ENCODE data around the gene TRAPPC8. TPM values are rescaled to one million over a fixed set of nuclear protein-coding genes. Genes with fewer than 3 reads are reported as not detected.
"Not testable (repeated sequence)": the region's sequence is repeated elsewhere in the genome, so short reads cannot be mapped to it uniquely, and the experiment has no call there.

The TRAPPC8 gene
- total RNA-seq, 8 experiments from 2014 or later: 16.9 to 35.4 (median 24.1) TPM

GRCh38 chr18:31970617-31971016 lies 27.7 kb upstream of the TRAPPC8 start:
- Histone ChIP-seq H3K4me1 (replicated peaks in 1 of 2) (no peaks in the 10 kb centered on the region), H3K27ac (no peak overlapping the region), H3K4me3 (no peak overlapping the region)
- in situ Hi-C loops (cut with MboI; ENCODE audit: low pct_unique_long_range_greater_than_20kb in 2 of 9, low sequenced_read_pairs in 9 of 9, unreplicated experiment in 9 of 9): loop anchor here in 2 of 9 experiments (25.0 kb wide), 2 partner anchors 233 to 408 kb away; no protein-coding TSS in a partner anchor
- peak in 3 of 8 experiments; percentile 32 to 46 (median 39) for ATAC-seq (replicated peaks in 6 of 8)
- WGBS, 10 experiments: 17 to 80% (median 68%) methylated on average over 1 to 3 of the region's 3 CpGs; no CpG with 5 or more reads in 4 of the 10 experiments

- Histone ChIP-seq H3K4me1 (replicated peaks in 1 of 2) (no peaks in the 10 kb centered on the region), H3K27ac (no peak overlapping the region), H3K4me3 (no peak overlapping the region)
- WGBS, 10 experiments: 9 to 96% (median 68%) methylated on average over 1 to 5 of the region's 5 CpGs; no CpG with 5 or more reads in 2 of the 10 experiments
- no peak for ATAC-seq (replicated peaks in 6 of 8)
- in situ Hi-C loops (cut with MboI; ENCODE audit: low pct_unique_long_range_greater_than_20kb in 2 of 9, low sequenced_read_pairs in 9 of 9, unreplicated experiment in 9 of 9): loop anchor here in 2 of 9 experiments (25.0 kb wide), 2 partner anchors 228 to 403 kb away; no protein-coding TSS in a partner anchor
Measured at GRCh38 chr18:31965316-31965970, 22.5 kb upstream of the TRAPPC8 start.

DNA sequence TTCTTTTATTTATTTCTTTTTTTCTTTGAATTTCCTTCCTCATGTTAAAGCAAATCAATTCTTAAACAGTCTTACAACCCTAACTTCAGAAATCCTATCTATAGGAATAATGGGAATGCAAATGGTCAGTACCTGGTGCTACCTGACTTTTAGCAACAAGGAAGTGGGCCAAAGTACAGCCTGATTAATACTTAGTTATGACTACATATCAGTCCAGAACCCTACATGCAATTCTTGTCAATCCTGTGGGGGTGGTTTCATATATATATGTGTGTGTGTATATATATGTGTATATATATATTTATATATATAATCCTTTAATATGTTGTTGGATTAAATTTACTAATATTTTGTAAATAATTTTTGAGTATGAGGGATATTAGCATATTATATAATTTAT lies 14.8 kb upstream of the TRAPPC8 start:
- in situ Hi-C loops (cut with MboI; ENCODE audit: low pct_unique_long_range_greater_than_20kb in 2 of 9, low sequenced_read_pairs in 9 of 9, unreplicated experiment in 9 of 9): loop anchor here in 2 of 9 experiments (25.0 kb wide), 2 partner anchors 220 to 395 kb away; no protein-coding TSS in a partner anchor
- H3K4me1 ChIP-seq (replicated peaks in 1 of 2): no peaks in the 10 kb centered on the region
- ATAC-seq (replicated peaks in 6 of 8): no peak
- no peak overlapping the region for H3K4me3 ChIP-seq
- no peak overlapping the region for H3K27ac ChIP-seq

DNA sequence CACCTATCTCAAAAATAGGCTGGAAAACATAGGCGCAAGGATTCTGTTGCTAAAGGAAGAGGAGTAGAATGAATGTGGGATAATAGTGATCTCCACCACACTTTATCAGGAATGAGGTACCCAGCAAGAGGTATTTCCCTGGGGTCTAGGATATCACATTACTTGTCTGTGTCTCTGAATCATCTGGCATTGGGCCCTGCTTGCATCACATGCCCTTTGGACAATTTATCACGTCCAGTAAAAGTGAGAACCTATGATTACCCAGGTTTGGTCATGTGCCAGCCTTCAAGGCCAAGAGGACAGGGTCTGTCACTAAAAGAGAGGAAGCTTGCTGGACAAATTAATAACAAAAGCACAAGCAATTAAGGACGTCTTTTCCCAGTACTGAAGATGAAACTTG lies 11.4 kb upstream of the TRAPPC8 start:
- Histone ChIP-seq H3K4me1 (replicated peaks in 1 of 2) (no peaks in the 10 kb centered on the region), H3K27ac (no peak overlapping the region), H3K4me3 (no peak overlapping the region)
- peak in 5 of 8 experiments; percentile 32 to 63 (median 50) for ATAC-seq (replicated peaks in 6 of 8)
- in situ Hi-C loops (cut with MboI; ENCODE audit: low pct_unique_long_range_greater_than_20kb in 2 of 9, low sequenced_read_pairs in 9 of 9, unreplicated experiment in 9 of 9): loop anchor here in 2 of 9 experiments (25.0 kb wide), 2 partner anchors 217 to 392 kb away; no protein-coding TSS in a partner anchor
- 17 to 92% (median 62%) methylated on average over 1 to 3 of the region's 3 CpGs; no CpG with 5 or more reads in 2 of the 10 experiments for WGBS, 10 experiments

DNA sequence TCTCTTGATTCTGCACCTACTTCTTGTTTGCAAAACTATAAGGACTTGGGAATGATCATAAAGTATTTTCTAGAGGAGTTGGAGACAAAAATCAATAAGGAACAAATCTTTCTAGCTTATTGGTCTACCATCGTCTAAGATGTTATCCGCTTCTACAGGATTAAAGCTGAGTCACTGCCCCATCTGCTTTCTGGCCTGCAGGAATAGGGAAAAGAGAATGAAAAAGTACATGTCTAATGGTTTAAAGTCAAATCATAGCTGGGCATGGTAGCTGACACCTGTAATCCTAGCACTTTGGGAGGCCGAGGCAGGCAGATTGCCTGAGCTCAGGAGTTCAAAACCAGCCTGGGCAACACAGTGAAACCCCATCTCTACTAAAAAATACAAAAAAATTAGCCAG lies 10.8 kb upstream of the TRAPPC8 start:
- WGBS, 10 experiments: 58 to 100% (median 75%) methylated on average over 1 to 3 of the region's 3 CpGs; no CpG with 5 or more reads in 3 of the 10 experiments
- not testable (repeated sequence) for H3K4me1 ChIP-seq (replicated peaks in 1 of 2); H3K27ac ChIP-seq; ATAC-seq (replicated peaks in 6 of 8); H3K4me3 ChIP-seq
- in situ Hi-C loops (cut with MboI; ENCODE audit: low pct_unique_long_range_greater_than_20kb in 2 of 9, low sequenced_read_pairs in 9 of 9, unreplicated experiment in 9 of 9): loop anchor here in 2 of 9 experiments (25.0 kb wide), 2 partner anchors 216 to 391 kb away; no protein-coding TSS in a partner anchor

- 0 to 100% (median 87%) methylated on average over 1 to 3 of the region's 3 CpGs; no CpG with 5 or more reads in 3 of the 10 experiments for WGBS, 10 experiments
- Histone ChIP-seq H3K4me3 (no peak overlapping the region), H3K4me1 (replicated peaks in 1 of 2) (no peaks in the 10 kb centered on the region), H3K27ac (no peak overlapping the region)
- in situ Hi-C loops (cut with MboI; ENCODE audit: low pct_unique_long_range_greater_than_20kb in 2 of 9, low sequenced_read_pairs in 9 of 9, unreplicated experiment in 9 of 9): loop anchor here in 2 of 9 experiments (25.0 kb wide), 2 partner anchors 215 to 390 kb away; no protein-coding TSS in a partner anchor
- no peak for ATAC-seq (replicated peaks in 6 of 8)
Measured at GRCh38 chr18:31952223-31952622, 9.3 kb upstream of the TRAPPC8 start.

- H3K4me3 ChIP-seq: no peak overlapping the region
- in situ Hi-C loops (cut with MboI; ENCODE audit: low pct_unique_long_range_greater_than_20kb in 2 of 9, low sequenced_read_pairs in 9 of 9, unreplicated experiment in 9 of 9): loop anchor here in 2 of 9 experiments (25.0 kb wide), 2 partner anchors 213 to 388 kb away; no protein-coding TSS in a partner anchor
- H3K27ac ChIP-seq: no peak overlapping the region
- H3K4me1 ChIP-seq (replicated peaks in 1 of 2): no peaks in the 10 kb centered on the region
- ATAC-seq (replicated peaks in 6 of 8): peak in 1 of 8 experiments; percentile 21
- WGBS, 10 experiments: 8 to 100% (median 60%) methylated on average over 2 to 3 of the region's 3 CpGs; no CpG with 5 or more reads in 3 of the 10 experiments
Measured at GRCh38 chr18:31950583-31950982, 7.7 kb upstream of the TRAPPC8 start.

GRCh38 chr18:31948349-31948748 lies 5.4 kb upstream of the TRAPPC8 start:
- H3K4me1 ChIP-seq (replicated peaks in 1 of 2); H3K4me3 ChIP-seq; ATAC-seq (replicated peaks in 6 of 8); in situ Hi-C loops (cut with MboI; ENCODE audit: low pct_unique_long_range_greater_than_20kb in 2 of 9, low sequenced_read_pairs in 9 of 9, unreplicated experiment in 9 of 9); H3K27ac ChIP-seq: not testable (repeated sequence)
- 49 to 98% (median 84%) methylated on average over 1 to 9 of the region's 9 CpGs; no CpG with 5 or more reads in 1 of the 10 experiments for WGBS, 10 experiments

- no peak for ATAC-seq (replicated peaks in 6 of 8)
- WGBS, 10 experiments: 14 to 100% (median 97%) methylated on average over 1 to 6 of the region's 8 CpGs; no CpG with 5 or more reads in 2 of the 10 experiments
- no peak overlapping the region for H3K27ac ChIP-seq
- in situ Hi-C loops (cut with MboI; ENCODE audit: low pct_unique_long_range_greater_than_20kb in 2 of 9, low sequenced_read_pairs in 9 of 9, unreplicated experiment in 9 of 9): no loop called here
- H3K4me1 ChIP-seq (replicated peaks in 1 of 2): peaks cover 9 to 10% of the 10 kb centered on the region in 2 donors
- no peak overlapping the region for H3K4me3 ChIP-seq
Measured at GRCh38 chr18:31946305-31947046, 3.5 kb upstream of the TRAPPC8 start.

DNA sequence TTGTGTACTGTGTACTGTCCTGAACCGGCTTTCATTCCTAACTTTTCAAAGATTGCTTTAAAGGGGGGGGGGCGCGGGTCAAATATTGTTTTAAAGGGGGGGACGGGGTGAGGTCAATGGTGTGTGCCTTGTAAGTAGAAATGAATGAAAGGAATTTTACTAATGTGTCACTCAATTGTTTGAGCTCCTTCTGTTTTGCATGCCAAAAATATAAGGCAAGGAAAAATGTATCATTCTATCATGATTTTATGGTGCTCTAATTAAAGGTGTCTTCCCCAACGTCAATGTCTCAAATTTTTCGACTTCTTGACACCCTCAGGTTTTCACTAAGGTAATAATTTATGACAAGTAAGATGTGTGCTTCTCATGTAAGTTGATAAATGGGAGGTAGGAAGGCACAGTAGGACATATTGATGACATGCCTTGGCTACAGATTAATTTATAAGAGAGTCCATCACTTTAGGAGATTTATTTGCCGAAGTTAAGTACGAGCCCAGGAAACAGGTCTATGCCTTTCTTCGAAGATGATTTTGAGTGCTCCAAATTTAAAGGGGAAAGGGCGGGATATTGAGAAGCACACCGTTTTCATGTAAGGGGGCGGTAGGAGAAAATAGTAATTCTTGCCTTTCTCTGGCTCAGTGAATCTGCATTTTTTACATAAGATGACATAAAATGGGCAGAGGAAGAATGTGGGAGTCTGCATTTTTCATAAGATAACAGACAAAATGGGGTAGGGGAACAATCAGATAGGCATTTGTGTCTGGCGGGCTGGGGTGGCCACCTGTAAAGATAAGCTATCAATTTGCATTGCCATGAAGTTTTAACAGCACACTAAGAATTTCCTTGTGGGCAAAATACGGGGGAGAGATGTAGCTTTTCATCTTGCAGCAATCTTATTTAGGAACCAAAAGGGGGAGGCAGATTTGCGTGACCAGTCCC lies 1.2 kb upstream of the TRAPPC8 start:
- Histone ChIP-seq H3K4me1 (replicated peaks in 1 of 2) (peaks cover 15 to 20% of the 10 kb centered on the region in 2 donors), H3K4me3 (peak overlapping the region; percentile 58 to 98 (median 90)), H3K27ac (no peak overlapping the region)
- 0 to 43% (median 17%) methylated on average over 2 to 11 of the region's 15 CpGs; no CpG with 5 or more reads in 1 of the 10 experiments for WGBS, 10 experiments
- in situ Hi-C loops (cut with MboI; ENCODE audit: low pct_unique_long_range_greater_than_20kb in 2 of 9, low sequenced_read_pairs in 9 of 9, unreplicated experiment in 9 of 9): no loop called here
- no peak for ATAC-seq (replicated peaks in 6 of 8)

- Histone ChIP-seq H3K4me3 (peak overlapping the region; percentile 58 to 98 (median 90)), H3K27ac (peak overlapping the region; percentile 96 to 97), H3K4me1 (replicated peaks in 1 of 2) (peaks cover 15 to 20% of the 10 kb centered on the region in 2 donors)
- peak; percentile 48 to 70 (median 54) for ATAC-seq (replicated peaks in 6 of 8)
- 0 to 2% (median 1%) methylated on average over 2 to 13 of the region's 64 CpGs; no CpG with 5 or more reads in 4 of the 10 experiments for WGBS, 10 experiments
- in situ Hi-C loops (cut with MboI; ENCODE audit: low pct_unique_long_range_greater_than_20kb in 2 of 9, low sequenced_read_pairs in 9 of 9, unreplicated experiment in 9 of 9): no loop called here
Measured at GRCh38 chr18:31942291-31942998, 483 bp downstream of the TRAPPC8 start.

Data from motor neuron (in vitro differentiated cells).